NCI-H1436 treated with DMSO at 0.1 percent for 48 hours (cell line): Measurements from ENCODE around the gene GUCD1.

ENCODE experiments used
- DNase-seq: peaks from one replicate; lab custom pipeline; 2025; lab: John Stamatoyannopoulos, UW

The GUCD1 gene

GRCh38 chr22:24503137-24503842 lies 51.6 kb downstream of the GUCD1 start:
- no peak for DNase-seq

GRCh38 chr22:24502541-24502940 lies 52.4 kb downstream of the GUCD1 start:
- no peak for DNase-seq

GRCh38 chr22:24502034-24502433 lies 52.9 kb downstream of the GUCD1 start:
- no peak for DNase-seq

GRCh38 chr22:24501301-24502005 lies 53.5 kb downstream of the GUCD1 start:
- DNase-seq: no peak

GRCh38 chr22:24500277-24500820 lies 54.6 kb downstream of the GUCD1 start:
- no peak for DNase-seq

- no peak for DNase-seq
These were observed 55.1 kb downstream of the GUCD1 start for GRCh38 chr22:24499706-24500276.

GRCh38 chr22:24498824-24499223 lies 56.1 kb downstream of the GUCD1 start:
- DNase-seq: no peak

GRCh38 chr22:24497841-24498258 lies 57.1 kb downstream of the GUCD1 start:
- no peak for DNase-seq

GRCh38 chr22:24496661-24497060 lies 58.3 kb downstream of the GUCD1 start:
- DNase-seq: no peak

GRCh38 chr22:24496234-24496633 lies 58.7 kb downstream of the GUCD1 start:
- no peak for DNase-seq

- no peak for DNase-seq
These were observed 59.6 kb downstream of the GUCD1 start for GRCh38 chr22:24495365-24495675.

- no peak for DNase-seq
These were observed 60.2 kb downstream of the GUCD1 start, which contains the start of gene UPB1 for GRCh38 chr22:24494528-24495364. TSS of gene UPB1 (plus strand) at chr22:24495332. CDS start at chr22:24495404, 72 bp downstream.

GRCh38 chr22:24494167-24494527 lies 60.8 kb downstream of the GUCD1 start:
- no peak for DNase-seq

GRCh38 chr22:24492391-24492790 lies 62.5 kb downstream of the GUCD1 start:
- no peak for DNase-seq
